GM18519 (cell line): ENCODE results near the gene EPHA6.

Experiments
- ATAC-seq: cut with Tn5 transposase; IDR thresholded peaks from one replicate; pipeline ENCODE4 v1.9.1; 2021; ENCODE audit warnings: mild to moderate bottlenecking, moderate library complexity; ENCODE audit not compliant: unreplicated experiment, low FRiP score

The EPHA6 gene

DNA sequence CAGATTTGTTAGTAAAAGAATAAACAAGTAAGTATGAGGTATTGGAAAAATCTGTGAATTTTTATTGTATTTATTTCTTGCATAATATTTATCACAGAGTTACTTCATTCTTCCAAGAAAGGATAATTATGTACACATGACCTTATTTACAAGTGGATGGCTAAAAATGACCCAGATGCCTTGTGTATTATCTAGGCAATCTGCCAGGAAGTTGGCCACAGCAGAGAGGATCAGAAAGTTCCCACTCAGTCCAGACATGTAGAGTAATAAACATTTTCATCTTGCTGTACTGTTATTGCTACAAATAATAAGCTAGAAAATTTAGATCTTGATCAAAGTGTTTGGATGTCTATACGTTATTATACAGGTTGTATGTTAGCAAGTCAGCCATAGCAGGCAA lies 317.1 kb downstream of the EPHA6 start:
- ATAC-seq = no peak

GRCh38 chr3:97138914-97139541 lies 324.6 kb downstream of the EPHA6 start:
- ATAC-seq = peak; percentile 65

DNA sequence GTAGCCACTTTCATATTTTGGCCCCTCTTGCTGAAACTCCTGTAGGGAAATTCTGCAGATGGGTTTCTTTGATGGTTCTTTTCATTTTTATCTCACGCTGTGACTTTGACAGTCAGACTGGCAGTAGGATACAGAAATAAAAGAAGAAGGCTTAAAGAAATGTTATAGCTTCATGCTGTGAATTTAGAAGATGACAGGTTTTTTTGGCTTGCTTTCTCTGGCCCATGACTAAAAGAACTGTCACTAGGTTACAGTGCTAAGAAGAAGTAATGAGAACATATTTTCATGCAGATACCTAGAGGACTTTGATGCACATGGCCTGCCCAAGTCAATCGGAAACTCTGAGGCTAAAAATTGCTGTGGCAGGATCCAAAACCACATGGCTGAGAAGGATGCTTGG lies 334.5 kb downstream of the EPHA6 start:
- no peak for ATAC-seq

DNA sequence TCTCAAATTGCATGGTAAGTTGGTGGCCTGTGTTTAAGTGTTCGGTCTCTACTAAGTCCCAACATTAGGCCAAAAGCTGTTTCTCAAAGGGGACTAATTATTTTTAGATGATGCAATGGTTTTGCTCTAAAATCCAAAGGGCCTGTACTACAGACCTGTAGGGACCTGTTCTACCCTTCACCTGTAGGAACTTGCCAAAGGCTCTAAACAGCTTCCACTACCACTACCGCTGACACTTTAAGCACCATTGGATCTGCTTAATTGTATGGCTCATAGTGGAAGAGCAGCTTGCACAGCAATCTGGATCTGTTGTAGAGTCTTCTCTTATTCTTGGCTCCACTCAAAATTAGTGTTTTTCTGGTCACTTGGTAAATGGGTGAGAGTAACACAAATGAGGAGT lies 346.8 kb downstream of the EPHA6 start:
- ATAC-seq = no peak

GRCh38 chr3:97177242-97177641 lies 362.8 kb downstream of the EPHA6 start:
- no peak for ATAC-seq

- no peak for ATAC-seq
Measured at GRCh38 chr3:97181704-97182103, 367.3 kb downstream of the EPHA6 start.

DNA sequence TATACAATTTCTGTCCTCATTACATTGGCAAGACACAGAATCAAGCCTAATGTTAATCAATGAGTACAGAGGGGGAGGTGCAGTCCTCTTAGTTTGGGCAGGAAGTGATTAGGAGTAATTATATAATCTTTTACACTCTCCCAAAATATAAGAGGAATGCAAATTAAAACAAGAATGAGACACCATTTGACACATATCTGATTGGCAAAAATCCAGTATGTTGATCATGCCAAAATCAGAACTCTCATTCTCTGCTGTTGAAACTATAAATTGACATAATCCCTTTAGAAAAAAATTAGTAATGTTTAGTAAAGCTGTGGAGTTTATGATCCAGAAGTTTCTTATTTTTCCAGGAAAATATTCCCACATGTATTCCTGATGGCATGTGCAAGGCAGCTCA lies 373.4 kb downstream of the EPHA6 start:
- ATAC-seq = no peak

DNA sequence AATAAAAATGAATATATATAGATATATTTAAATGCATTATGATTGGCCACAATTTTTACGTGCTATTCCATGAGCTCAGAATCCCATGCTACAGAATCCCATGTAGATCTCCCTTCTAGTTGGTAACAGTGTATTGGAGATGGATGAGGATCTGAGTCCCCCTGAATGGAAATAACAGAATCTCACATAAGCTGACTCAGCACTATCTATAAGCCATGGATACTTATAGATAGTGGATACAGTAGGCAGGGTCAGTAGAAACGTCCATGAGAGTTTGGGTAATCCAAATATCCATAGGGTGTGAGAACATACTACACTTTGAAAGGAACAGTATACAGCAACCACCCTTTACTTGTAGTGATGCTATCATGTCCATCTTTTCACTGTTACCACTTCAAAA lies 375.4 kb downstream of the EPHA6 start:
- no peak for ATAC-seq

- no peak for ATAC-seq
Measured at GRCh38 chr3:97197083-97197482, 382.7 kb downstream of the EPHA6 start.

- ATAC-seq = no peak
Measured at GRCh38 chr3:97197830-97198229, 383.4 kb downstream of the EPHA6 start.

- ATAC-seq = no peak
Measured at GRCh38 chr3:97200387-97200786, 386.0 kb downstream of the EPHA6 start.

DNA sequence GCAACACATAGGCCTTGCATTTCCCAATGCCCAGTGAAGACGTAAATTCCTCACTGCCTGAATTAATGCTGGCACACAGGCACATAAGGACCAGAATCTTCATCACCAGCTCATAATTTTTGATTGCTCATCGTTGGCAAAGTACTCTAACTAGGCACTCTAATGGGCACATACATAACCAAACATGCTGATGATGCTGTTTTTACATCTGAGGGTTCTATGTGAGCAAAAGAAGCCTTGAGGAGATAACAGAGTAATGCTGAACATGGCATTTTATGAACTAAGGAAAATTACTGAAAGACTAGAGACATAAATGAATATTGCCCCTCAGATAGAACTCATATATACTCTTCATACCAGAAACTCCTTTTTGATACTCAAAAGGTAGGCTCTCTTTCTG lies 387.4 kb downstream of the EPHA6 start:
- no peak for ATAC-seq

- no peak for ATAC-seq
Measured at GRCh38 chr3:97228966-97229365, 414.6 kb downstream of the EPHA6 start.

- no peak for ATAC-seq
Measured at GRCh38 chr3:97230486-97230885, 416.1 kb downstream of the EPHA6 start.

DNA sequence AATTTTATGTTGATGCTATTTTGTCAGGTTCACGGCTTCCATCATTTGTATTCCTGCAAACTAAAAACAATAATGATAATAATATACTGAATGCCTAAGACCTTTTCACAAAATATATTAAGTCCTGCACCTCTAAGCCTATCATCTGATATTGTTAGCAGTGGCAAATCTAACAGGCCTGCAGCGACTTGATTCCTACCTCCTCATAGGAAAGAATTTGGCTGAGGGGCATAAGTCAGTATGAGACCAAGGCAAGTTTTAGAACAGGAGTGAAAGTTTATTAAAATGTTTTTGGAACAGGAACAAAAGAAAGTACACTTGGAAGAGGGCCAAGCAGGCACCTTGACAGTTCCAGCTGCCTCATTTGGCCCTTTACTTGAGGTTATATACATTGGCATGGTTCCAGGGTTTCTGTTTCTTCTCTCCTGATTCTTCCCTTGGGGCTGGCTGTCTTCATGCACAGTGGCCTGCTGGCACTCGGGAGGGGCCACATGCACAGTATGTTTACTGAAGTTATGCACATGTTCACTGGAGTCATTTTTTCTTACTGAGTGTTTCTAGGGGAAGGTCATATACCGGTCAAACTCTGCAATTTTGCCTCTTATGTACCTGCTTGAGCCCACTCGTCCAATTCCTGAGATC lies 418.1 kb downstream of the EPHA6 start:
- ATAC-seq = no peak

DNA sequence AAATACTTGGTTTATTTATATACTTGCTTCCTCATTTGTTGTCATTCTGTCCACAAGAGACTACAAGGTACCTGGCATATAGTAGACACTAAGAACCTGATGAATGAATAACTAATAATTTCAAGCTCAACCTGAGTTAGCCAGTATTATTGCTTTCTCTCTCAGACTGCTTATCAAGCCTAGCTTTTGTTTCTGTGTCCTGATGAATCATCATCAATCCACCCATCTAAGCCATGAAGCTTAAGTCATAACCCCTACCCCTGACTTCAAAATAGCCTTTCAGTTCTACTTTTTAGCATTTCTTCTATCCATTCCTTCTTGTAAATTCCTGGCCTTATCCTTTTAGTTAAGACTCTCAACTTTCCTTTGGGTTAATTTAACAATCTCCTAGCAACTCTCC lies 420.8 kb downstream of the EPHA6 start:
- no peak for ATAC-seq

DNA sequence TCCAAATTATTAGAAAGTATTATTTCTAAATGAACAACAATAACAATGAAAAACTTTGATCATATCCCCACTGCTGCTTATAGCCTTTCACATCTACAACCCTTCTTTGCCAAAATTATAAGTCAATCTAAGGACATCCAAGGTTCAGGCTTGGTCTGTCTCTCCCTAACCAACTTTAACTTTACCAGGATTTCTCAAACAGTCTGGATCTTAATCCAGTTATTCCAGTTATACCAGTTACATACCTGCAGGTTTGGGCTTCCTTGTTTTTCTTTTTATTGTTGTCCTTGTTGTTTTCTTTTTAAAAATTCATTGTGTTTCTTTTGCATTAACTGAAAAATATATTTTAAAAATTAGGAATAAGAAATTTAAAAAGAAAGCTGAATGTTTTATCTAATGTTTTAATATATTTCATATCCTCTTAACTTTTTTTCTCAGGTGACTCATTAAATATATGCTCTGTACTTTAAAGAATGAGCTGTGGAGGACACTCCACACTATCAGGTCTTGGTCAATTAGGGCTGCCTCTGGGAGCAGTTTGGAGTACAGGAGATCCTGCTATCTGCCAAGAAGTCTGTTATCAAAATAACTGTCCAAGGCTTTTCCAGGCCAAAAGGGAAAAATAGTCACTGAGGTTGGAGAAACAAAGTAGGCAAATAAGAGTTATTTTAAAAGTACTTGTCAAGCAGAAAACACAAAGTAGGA lies 421.4 kb downstream of the EPHA6 start:
- ATAC-seq = no peak

- ATAC-seq = no peak
Measured at GRCh38 chr3:97241417-97241816, 427.0 kb downstream of the EPHA6 start.

DNA sequence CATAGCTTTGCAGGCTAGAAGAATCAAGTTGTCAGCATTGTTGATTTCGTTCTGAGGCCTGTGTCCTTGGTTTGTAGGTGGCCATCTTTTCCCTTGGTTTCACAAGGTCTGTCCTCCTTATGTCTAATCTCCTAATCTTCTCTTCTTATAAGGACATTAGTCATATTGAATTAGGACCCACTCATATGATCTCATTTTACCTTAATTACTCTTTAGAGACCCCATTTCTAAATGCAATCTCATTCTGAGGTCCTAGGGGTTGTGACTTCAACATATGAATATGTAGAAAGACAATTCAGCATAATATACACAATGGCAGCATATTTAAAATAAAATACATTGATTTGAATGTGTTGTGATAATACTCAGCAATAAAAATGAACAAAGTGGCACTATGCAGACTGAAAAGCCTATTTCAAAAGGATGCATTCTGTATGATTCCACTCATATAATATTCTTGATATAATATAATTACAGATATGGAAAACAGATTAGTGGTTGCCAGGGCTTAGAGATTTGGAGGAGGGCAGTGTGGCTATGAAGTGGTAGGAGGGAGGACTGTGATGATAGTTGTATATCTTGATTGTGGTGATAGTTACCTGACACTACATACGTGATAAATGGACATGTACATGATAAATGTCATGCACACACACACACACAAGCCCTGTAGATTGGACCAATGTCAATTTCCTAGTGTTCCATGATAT lies 431.0 kb downstream of the EPHA6 start:
- ATAC-seq = no peak

DNA sequence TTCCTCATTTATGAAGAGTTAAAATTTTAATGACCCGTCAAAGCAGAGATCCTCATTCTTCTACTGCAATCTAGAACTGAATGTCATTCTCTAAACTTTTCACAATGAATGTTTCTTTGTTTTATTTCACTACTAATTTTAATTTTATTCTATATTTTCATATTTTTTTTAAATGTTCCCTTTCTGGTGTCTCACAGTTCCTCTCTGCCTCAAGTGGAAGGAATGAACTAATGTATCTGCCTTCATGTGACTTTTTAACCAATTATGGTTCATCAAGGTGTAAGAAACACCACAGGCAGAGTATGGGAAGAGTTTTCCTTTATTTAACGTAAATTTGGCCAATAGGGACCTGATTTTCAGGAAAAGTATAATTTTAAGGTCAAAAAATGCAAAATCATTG lies 441.7 kb downstream of the EPHA6 start:
- no peak for ATAC-seq

GRCh38 chr3:97257942-97258697 lies 443.7 kb downstream of the EPHA6 start:
- ATAC-seq = no peak
